Measurements from ENCODE around the gene ANKRD29.

ANKRD29 gene, protein sequence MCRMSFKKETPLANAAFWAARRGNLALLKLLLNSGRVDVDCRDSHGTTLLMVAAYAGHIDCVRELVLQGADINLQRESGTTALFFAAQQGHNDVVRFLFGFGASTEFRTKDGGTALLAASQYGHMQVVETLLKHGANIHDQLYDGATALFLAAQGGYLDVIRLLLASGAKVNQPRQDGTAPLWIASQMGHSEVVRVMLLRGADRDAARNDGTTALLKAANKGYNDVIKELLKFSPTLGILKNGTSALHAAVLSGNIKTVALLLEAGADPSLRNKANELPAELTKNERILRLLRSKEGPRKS

DNA sequence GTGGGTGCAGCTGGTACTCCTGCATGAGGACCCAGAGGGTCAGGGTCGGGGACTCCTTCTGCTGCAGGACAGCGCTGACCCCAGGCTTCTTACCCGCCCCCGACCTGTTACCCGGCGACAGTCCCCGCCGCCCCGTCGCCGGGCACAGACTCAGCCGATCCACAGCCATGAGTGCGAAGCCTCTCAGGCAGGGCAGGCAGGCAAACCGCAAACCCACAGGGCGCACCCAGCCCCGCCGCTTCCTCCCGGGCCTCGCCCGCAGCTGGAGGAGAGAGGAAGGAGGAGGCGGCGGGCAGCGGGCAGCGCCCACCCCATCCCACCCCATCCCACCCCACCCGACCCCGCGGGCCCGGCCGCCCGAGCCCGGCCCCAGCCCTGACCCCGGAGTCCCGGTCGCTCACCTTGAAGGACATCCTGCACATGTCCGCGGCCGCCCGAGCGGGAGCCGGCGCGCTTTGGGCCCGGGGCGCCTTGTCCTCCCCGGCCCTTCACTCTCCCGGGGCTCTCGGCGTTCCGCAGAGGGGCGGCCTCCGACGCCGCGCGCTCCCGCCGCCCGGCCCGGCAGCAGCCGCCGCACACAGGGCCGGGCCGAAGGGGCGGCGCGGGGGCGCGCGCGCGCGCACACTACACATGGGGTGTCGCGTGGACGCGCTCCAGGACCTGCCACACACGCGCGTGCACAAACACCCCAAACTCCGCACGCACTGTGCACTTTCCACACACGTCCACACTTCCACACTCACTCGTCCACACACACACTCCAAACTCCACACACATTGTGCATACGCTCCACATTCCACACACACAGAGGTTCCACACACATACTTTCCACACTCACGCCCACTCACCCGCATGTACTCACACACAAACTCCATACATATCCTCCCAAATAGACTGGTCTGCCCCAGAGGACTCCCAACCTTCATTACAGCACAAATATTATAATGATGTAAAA, at the start of gene ANKRD29:
TSS of gene ANKRD29 (minus strand) at position 603 of the 955 bp plus-strand sequence. CDS start at position 422, 181 bp downstream.
- DNase-seq (ENCODE audit: low spot score): peak; percentile 0

DNA sequence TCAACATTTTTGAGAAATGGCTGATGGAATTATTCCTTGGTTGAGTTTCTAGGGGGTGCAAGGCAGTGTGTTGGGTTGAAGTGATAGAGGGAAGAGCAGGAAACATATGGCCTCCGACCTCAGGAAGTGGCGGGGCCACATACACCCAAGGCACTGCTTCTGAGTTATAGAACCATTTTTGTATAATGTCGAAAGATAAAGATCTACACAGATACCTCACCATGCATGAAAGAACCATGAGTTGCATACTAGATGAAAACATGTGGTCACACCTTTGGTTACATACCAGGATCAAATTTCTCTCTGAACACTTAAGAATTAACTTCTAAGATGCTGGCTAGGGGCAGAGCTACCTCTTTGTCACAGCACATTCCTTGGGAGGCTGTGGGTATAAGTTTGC, 49.7 kb upstream of the ANKRD29 start:
- DNase-seq (ENCODE audit: low spot score): no peak

DNA sequence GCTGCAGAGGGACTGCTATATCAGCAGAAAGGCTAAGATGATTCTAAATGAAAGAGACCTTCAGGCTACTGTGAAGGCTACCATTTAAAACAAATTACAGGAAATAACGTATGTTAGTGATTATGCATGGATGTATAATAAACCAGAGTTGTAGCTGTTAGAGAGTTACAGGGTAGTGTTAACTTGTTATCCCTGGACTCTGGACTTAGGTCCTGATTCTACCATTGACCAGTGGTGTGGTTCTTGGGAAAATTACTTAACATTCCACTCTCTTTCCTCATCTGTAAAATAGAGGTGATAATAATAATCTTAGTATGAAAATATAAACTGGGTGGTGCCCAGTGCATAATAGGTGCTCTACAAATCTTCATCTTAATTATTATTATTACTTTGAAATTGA, 48.7 kb upstream of the ANKRD29 start:
- no peak for DNase-seq (ENCODE audit: low spot score)

DNA sequence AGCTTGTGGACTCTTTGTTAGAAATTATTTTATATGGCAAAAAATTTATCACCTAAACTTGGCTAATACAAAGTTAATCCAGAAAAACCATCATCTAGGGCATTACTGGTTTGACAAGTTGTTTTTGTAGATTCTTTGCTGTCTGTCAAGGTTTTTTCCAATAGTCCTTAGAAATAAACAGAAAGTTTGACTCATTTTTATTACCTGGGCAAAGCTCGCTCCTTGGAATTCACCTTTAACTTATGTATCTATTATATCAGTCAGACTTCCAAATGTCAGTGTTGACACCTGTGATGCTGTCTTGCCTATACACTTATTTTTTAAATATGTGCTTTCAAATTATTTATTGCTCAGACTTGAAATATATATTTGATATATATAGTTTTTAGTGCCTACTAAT, 48.2 kb upstream of the ANKRD29 start:
- no peak for DNase-seq (ENCODE audit: low spot score)

DNA sequence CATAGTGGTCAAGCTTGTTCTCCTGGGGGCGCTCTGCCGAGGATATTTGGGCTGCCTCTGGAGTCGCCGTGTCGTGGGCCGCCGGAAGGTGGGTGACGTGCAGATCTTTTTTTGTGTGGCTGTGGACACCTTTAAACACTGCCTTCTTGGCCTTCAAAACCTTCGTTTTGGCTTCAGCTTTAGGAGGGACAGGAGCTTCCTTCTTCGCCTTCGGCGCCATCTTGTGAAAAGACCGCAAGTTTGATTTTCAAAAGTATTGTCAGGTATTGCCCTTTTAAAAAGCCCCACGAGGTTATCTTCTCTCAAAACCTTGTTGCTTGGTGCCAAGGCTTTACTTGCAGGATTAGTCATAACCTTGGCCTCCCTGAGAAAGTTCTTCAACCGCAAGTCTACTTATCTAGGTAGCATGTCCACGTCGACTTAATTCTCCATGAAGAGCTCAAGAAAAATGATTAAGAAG, 47.4 kb upstream of the ANKRD29 start:
- no peak for DNase-seq (ENCODE audit: low spot score)

DNA sequence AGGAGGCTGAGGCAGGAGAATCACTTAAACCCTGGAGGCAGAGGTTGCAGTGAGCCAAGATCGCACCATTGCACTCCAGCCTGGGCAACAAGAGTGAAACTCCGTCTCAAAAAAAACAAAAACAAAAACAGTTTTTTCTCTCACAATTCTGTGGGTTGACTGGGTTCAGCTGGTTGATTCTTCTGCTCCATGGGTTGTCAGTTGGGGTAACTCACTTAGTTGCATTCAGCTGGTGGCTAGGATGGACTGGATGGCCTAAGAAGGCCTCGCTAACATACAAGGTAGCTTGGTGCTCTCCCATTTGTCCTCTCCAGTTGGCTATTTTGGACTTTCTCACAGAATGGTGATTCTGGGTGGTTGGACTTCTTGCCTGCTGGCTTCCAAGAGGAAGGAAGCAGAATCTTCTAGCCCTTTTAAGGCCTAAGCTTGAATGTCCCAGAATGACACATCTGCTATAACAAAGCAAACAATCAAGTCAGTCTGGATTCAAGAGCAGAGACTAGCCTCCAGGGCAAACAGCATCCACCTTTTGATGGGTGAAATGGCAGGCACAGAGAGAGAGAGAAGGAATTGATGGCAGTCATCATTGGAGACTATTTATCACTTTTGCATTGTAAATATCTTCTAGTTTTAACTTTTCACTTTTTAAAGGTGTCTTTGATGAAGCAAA, 44.4 kb upstream of the ANKRD29 start:
- DNase-seq (ENCODE audit: low spot score): no peak

DNA sequence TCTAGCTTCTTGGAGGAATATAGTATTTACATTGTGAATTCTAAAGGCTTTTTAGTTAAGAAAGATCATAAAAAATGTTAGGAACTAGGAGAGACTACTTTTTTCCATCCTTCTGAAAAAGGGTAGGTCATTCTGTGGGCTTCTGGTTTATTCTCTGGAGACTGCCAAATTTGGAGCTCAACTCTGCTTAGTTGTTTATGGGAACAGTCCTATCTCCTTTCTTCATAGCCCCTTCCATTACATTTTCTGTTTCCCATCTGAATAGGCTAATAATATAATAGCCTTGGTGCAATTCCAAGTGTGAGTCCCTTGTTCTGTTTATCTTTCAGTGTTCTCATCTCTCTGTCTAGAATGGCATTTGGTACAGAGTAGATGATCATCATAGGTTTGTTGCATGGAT, 42.1 kb upstream of the ANKRD29 start:
- DNase-seq (ENCODE audit: low spot score): no peak

DNA sequence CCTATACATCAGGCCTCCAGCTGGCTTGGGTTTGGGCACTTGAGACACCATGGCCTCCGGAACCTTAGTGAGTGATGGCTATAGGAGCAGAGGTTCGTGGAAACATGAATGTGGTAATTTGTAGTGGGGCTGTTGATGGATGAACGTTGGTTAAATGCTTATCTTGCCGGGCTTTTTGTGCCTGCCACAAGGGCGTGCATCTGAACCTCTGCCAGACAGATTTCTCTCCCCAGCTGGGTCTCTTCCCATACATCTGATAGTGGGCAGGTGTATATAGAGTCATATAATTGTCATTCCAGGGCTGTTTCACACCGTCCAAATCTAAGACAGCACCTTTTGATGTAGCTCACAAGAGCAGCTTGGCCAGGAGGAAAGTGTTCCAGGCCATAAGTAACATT, 41.3 kb upstream of the ANKRD29 start:
- no peak for DNase-seq (ENCODE audit: low spot score)

DNA sequence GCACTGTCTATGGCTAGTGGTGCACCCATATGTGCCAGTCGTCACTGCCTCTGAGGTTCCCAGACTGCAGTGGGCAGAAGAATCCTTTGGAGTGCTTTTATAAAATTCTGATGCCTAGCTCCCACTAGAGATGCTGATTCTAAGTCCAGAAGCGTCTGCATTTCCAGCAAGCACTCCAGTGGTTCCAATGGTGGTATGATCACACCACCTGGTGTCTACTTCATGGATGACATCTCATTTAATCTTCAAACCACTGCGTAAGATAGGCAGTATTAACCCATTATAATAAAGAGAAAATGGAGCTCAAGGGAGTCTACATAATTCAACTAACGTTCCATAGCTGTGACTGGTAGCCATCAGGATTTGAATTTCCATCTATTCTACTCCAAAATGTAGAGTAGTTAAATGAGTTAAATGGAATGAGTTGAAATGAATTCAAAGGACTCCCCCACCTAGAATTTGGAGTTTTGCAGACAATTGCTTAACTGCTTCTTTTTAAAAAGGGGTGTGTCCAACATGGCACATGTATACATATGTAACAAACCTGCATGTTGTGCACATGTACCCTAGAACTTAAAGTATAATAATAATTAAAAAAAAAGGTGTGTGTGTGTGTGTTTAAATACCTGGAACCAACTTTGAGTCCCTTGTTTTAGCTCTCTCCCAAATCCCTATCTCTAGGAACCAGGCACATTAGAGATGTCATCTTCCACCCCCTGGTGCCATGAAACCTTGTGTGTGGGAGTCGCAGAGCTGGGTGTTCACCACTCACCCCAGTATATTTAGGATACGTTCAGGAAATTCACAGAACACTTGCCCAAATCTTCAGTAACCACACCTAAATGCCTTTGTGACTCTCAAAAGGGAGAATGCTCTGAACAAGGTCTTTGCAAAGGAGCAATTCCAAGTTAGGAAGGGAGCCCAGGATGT, 40.6 kb upstream of the ANKRD29 start:
- DNase-seq (ENCODE audit: low spot score): no peak

DNA sequence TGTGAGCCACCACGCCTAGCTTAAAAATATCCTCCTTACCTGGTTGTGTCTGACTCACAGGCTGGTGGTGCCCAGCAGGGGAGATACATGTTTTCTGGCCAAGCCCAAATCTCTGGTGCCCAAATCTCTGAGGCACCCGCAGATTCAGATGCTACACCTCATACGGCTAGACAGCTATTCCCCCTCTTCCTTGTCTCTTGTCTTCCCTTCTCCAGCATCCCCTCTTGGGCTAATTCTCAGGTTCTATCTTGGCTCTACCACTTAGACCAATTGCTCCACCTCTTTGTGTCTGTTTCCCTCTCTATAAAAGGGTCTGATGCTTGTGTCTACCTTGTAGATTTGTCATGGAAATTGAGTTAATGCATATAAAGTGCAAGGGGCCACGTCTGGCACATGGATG, 39.9 kb upstream of the ANKRD29 start:
- no peak for DNase-seq (ENCODE audit: low spot score)

DNA sequence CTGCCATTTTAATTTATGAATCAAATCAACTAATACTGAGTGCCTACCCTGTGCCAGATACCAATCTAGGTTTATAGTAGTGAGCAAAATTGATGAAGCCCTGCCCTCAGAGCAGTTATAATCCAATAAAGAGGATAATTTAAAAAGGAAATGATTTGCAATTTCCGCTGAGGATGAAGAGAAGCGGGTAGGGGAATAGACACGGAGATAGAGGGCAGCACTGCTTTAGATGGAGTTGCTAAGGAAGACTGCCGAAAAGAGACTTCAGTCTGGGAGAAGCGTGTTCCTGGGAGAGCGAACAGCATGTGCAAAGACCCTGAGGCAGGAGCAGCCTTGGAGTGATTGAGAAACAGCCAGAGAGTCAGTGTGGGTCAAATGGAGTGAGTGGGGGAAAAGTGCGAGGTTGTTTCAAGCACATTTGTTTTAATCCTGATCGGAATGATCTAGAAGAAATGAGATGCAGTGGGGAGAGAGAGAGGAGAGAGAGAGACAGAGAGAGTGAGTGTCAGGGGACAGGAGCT, 38.9 kb upstream of the ANKRD29 start:
- DNase-seq (ENCODE audit: low spot score): no peak

DNA sequence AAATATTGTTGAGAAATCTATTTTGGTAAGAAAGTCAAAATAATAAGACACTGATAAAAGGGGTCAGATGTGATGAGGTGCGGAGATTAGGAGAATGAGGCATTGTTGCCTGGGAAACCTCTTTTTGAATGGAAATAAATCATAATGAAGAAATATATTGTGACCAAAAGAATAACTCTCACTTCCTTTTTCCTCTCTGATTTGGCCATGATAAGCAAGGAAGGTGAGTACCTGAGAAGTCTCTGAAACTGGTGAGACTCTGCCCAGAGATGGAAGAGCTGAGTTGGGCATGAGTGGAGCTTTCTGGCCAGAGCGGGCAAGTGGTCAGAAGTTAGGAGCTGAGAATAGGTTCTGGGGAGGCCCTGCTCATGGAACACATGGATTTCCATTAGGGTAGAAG, 38.3 kb upstream of the ANKRD29 start:
- DNase-seq (ENCODE audit: low spot score): no peak

DNA sequence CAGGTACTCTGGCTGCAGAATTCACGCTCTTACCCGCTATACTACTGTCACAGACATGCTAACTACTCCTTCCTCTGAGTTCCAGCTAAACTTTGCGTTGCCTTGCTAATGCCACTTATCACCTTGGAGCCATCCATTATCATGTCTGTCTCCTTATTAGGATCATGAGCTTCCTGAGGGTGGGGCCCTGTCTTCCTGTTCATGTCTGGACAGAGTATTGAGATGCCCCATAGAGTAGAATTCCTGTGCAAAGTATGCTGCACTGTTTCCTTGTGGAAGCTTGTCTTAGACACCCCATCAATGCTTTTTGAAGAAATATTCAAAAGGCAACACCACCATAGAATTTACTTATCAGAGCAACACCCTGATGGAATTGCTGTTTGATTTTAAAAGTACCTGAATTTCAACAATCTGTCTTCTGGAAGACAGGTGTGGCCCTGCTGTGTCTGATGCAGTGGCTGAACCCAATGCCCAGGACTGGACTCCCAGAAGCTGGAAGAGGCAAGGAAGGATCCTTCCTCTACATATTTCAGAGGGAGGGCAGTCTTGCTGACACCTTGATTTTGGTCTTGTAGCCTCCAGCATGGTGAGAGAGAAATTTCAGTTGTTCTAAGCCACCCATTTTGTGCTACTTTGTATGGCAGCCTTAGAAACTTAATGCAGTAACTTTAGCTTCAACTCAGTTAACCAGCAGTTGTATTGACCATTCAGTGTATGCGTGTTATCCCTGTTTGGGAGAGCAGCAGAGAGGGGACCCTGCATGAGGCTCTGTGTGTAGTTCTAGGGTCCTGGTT, 32.1 kb upstream of the ANKRD29 start:
- no peak for DNase-seq (ENCODE audit: low spot score)

DNA sequence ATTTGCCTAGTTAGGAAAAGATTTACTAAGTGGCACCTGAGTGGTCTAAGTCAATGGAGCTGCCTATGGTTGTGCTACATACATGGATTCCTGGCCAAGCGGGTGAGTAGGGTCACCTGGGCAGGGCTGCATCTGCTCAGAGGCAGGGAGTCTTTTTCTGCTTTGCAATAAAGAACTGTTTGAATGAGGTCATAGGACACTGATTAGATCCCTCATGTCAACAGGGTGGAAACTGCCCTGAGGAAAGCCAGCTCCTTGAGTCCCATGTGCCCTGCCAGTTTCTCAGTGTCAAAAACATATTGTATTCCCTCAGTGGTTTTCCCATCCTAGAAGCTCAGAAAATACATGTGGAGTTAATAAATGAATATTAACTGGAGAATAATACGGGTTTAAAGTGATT, 31.1 kb upstream of the ANKRD29 start:
- DNase-seq (ENCODE audit: low spot score): no peak

DNA sequence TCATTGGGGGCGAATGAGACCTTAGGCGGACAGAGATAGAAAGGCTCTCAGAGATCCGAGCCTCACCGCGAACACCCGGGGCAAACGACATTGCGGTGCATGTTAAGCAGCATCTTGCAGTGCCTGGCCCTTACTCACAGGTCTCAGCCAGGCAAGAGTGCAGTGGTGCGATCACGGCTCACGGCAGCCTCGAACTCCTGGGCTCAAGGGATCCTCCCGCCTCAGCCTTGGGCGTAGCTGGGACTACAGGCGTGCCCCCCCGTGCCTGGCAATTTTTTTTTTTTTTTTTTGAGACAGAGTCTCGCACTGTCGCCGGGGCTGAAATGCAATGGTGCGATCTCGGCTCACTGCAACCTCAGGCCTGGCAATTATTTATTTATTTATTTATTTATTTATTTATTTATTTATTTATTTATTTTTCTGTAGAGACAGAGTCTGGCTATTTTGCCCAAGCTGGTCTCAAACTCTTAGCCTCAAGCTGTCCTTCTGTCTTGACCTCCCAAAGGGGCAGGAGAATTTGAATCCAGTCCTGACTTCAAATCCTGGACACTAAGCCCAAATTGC, 27.9 kb upstream of the ANKRD29 start:
- DNase-seq (ENCODE audit: low spot score): no peak

DNA sequence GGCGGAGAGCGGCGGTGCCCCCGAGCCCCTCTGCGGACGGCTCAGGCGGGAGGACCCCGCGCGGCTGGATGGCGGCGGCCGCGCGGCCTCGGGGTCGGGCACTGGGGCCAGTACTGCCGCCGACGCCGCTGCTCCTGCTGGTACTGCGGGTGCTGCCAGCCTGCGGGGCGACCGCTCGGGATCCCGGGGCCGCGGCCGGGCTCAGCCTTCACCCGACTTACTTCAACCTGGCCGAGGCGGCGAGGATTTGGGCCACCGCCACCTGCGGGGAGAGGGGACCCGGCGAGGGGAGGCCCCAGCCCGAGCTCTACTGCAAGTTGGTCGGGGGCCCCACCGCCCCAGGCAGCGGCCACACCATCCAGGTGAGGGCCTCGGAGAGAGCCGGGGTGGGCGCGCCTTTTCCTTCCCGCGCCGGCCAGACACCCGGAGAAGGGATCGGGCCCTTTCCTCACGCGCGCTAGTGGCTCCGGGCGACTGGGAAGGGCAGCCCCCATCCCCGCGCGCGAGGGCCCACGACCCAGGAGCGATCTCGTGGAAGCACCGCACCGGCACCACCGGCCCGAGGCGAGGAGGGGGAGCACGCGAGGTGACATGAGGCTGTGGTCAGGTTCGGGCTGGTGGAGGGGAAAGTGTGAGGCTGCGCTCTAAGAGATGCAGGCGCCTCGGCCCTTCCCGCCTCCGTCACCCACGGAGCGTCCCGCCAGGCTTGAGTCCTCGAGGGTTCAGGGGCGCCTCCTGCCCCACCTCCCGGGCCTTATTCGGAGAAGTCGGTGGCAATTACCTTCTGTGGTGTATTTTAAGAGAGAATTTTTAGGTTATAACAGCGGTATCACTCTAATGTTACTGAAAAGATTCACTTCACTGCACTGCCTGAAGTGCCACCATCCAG, 27.1 kb upstream of the ANKRD29 start:
- no peak for DNase-seq (ENCODE audit: low spot score)

DNA sequence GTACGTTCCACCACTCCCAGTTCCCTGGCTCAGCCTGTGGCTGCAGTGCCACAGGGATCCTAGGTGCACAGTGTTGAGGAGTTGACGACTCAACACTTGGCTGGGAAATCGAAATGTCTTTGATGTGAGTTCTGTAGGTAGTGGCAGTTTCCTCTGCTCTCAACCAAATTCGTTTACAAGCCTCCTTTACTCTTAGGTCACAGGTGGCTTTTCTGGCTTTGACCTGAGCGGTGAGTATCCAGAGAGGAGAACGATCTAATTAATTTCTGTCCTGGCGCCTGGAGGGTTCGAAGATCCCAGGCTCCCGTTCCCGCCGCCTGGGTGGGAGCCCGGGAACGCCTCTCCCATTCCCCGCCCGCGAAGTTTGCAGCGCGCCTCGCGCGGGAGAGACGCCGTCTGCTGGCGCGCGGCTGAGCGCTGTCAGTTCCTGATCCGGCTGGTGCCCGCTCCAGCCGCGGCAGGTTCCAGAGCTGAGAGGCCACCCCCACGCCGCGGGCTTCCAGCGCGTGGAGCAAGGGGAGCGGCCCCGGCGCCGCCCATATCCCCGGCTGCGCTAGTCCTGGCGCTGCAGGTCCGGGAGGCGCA, 26.4 kb upstream of the ANKRD29 start, which contains the start of gene LAMA3:
TSS of gene LAMA3 (plus strand) at position 423 of the 585 bp plus-strand sequence. CDS start 231 bp downstream, outside the sequence.
- no peak for DNase-seq (ENCODE audit: low spot score)

DNA sequence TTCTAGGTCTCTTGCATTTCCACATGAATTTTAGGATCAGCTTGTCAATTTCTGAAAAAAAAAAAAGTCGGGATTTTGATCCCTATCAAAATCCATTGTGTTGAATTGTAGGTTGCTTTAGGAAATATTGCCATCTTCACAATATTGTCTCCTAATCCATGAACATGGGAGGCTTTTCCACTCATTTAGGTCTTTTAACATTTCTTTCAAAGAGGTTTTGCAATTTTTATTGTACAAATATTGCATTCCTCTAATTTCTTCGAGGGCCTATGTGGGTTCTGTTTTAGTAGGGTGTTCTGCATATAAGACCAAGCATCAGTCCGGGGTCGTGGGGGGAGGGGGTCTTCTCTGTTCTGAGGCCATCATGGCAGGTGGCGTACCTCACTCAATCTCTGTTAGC, 25.8 kb upstream of the ANKRD29 start:
- no peak for DNase-seq (ENCODE audit: low spot score)

Measured in globus pallidus (tissue), 1 donor.